Chondrocyte (in vitro differentiated cells): ENCODE data around the gene PLEKHG4B. TPM values are rescaled to one million over a fixed set of nuclear protein-coding genes. Genes with fewer than 3 reads are reported as not detected.

Experiments
- DNase-seq: peaks from one replicate; pipeline ENCODE4 v3.0.0; 2021; ENCODE audit warnings: mixed read lengths, low spot score
- H3K27ac Mint-ChIP-seq: one replicate; pipeline ENCODE4 v1.8.0; 2021; ENCODE audit warnings: mild to moderate bottlenecking, moderate library complexity, mixed read lengths; ENCODE audit not compliant: unreplicated experiment
- H3K27me3 Mint-ChIP-seq: 2 replicates; pipeline ENCODE4 v1.8.0; 2021; ENCODE audit warnings: low read depth, mixed read lengths
- H3K36me3 Mint-ChIP-seq: 2 replicates; pipeline ENCODE4 v1.8.0; 2021; ENCODE audit warnings: low read depth, mixed read lengths
- H3K4me1 Mint-ChIP-seq: 2 replicates; pipeline ENCODE4 v1.8.0; 2021; ENCODE audit warnings: low read depth, mild to moderate bottlenecking, mixed read lengths
- H3K4me3 Mint-ChIP-seq: one replicate; pipeline ENCODE4 v1.8.0; 2021; ENCODE audit warnings: mild to moderate bottlenecking, moderate library complexity, mixed read lengths; ENCODE audit not compliant: unreplicated experiment
- H3K9me3 Mint-ChIP-seq: 2 replicates; pipeline ENCODE4 v1.8.0; 2021; ENCODE audit warnings: low read depth, mixed read lengths
- total RNA-seq: library from RNA; stranded (reverse); gene quantifications from 3 replicates; pipeline ENCODE4 v1.2.1, GENCODE V29; 2021
- TF ChIP-seq, protein P1 (sequence below): fragments of 200-600 bp; sonication (generic); IDR thresholded peaks from 2 replicates; pipeline ENCODE4 v1.5.0; 2021; ENCODE audit warnings: antibody characterized with exemption, mild to moderate bottlenecking, moderate library complexity

The PLEKHG4B gene
- total RNA-seq, 1 donor from 2014 or later = 2.0 TPM

- TF ChIP-seq, protein P1, sequence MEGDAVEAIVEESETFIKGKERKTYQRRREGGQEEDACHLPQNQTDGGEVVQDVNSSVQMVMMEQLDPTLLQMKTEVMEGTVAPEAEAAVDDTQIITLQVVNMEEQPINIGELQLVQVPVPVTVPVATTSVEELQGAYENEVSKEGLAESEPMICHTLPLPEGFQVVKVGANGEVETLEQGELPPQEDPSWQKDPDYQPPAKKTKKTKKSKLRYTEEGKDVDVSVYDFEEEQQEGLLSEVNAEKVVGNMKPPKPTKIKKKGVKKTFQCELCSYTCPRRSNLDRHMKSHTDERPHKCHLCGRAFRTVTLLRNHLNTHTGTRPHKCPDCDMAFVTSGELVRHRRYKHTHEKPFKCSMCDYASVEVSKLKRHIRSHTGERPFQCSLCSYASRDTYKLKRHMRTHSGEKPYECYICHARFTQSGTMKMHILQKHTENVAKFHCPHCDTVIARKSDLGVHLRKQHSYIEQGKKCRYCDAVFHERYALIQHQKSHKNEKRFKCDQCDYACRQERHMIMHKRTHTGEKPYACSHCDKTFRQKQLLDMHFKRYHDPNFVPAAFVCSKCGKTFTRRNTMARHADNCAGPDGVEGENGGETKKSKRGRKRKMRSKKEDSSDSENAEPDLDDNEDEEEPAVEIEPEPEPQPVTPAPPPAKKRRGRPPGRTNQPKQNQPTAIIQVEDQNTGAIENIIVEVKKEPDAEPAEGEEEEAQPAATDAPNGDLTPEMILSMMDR = no peak
- Mint-ChIP-seq H3K27ac (no peak overlapping the region), H3K4me1 (peaks cover 4% of the 10 kb centered on the region), H3K9me3 (no peaks in the 10 kb centered on the region), H3K36me3 (peaks cover 1% of the 10 kb centered on the region), H3K4me3 (no peak overlapping the region), H3K27me3 (peaks cover 44% of the 10 kb centered on the region)
- DNase-seq = peak; percentile 92
These were observed 41.1 kb upstream of the PLEKHG4B start for GRCh38 chr5:50724-51499.

DNA sequence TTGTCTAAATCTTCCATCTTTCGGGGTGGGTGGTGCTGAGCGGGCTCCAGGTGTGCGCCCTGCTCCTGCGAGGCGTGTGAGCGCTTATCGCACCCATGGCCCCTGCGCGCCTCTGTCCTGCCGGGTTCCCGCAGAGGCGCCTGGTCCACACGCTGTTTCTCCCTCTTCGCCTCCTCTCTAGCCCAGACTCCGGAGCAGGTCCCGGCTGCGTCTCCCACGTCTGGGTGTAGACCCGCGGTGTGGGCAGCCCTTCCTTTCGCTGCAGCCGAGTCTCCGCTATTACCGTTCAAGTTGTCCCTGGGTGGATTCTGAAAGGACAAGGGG, 40.5 kb upstream of the PLEKHG4B start:
- Mint-ChIP-seq H3K36me3 (peaks cover 1% of the 10 kb centered on the region), H3K27me3 (peaks cover 46% of the 10 kb centered on the region), H3K4me3 (no peak overlapping the region), H3K4me1 (peaks cover 4% of the 10 kb centered on the region), H3K27ac (no peak overlapping the region), H3K9me3 (no peaks in the 10 kb centered on the region)
- TF ChIP-seq, protein P1 = no peak
- no peak for DNase-seq

DNA sequence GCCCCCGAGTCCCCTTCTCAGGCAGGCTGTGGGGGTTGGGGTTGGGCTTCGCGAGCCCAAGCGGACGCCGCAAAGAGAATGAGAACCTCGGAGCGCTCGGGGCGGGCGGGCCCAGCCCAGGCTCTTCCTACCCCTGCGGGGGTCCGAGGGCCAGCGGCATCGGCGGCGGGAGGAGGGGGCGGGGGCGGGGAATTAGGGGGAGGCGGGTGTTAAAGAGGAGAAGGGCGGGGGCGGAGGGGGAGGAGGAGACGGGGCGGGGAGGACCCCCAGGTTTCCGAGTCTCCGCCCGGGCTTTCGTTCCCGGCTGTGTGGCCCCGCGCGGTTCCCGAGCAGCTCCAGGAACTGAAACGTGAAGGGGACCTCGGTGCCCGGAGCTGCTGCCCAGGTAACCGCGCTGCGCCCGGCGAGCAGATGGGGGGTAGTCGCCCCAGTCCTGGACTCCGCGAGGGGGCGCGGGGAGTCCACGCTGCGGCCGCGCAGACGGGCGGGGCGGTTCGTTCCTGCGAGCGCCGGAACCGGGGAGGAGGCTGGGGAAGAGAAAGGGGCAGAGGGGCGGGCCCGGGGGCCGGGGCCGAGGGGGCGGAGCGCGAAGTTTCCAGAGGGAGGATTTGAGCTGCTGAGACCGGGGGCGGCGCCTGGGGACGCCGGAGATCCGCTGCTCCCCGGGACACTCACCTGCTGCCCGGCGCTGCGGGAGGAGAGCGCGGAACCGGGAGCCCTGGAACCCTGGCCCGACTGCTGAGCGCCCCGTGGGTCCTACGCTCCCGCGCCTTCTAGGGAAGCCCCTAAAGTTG, 38.4 kb upstream of the PLEKHG4B start:
- no peak overlapping the region for H3K27ac Mint-ChIP-seq
- peaks cover 2% of the 10 kb centered on the region for H3K9me3 Mint-ChIP-seq
- H3K36me3 Mint-ChIP-seq = peaks cover 1% of the 10 kb centered on the region
- no peak for DNase-seq
- H3K4me3 Mint-ChIP-seq = peak overlapping the region; percentile 44
- TF ChIP-seq, protein P1 = peak; percentile 59
- peaks cover 46% of the 10 kb centered on the region for H3K27me3 Mint-ChIP-seq
- H3K4me1 Mint-ChIP-seq = peaks cover 4% of the 10 kb centered on the region

DNA sequence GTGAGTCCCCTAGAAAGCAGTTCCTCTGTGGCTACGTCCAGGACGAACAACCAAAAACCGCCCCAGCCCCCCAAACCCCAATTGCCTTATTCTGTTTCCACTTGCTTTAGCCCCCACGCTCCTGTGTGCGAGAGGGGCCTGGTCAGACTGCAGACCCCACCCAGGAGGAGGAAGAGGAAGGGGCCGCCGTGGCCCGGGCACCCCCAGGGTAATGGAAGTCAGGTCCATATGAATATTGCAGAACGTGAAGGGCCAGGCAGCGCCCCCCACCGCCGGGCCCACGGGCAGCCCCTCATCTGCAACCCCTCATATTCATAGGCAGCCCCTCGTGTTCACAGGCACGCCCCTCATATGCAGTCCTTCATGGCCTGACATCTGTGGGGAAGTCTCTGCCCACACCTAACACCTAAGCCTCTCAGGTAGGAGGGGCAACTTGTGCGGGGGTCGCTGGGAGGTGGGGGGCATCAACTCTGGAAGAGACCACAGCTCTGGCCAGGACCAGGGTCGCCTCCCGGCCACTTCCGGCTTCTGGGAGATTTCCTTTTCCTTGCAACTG, 37.7 kb upstream of the PLEKHG4B start:
- peaks cover 1% of the 10 kb centered on the region for H3K36me3 Mint-ChIP-seq
- TF ChIP-seq, protein P1 = no peak
- peak overlapping the region; percentile 31 for H3K4me3 Mint-ChIP-seq
- DNase-seq = no peak
- peaks cover 4% of the 10 kb centered on the region for H3K4me1 Mint-ChIP-seq
- peaks cover 2% of the 10 kb centered on the region for H3K9me3 Mint-ChIP-seq
- peaks cover 48% of the 10 kb centered on the region for H3K27me3 Mint-ChIP-seq
- H3K27ac Mint-ChIP-seq = no peak overlapping the region

- no peak overlapping the region for H3K4me3 Mint-ChIP-seq
These were observed 36.9 kb upstream of the PLEKHG4B start for GRCh38 chr5:54876-55569.

More at GRCh38 chr5:54876-55569, 36.9 kb upstream of the PLEKHG4B start:
- Mint-ChIP-seq H3K27ac (no peak overlapping the region), H3K4me1 (peaks cover 4% of the 10 kb centered on the region), H3K36me3 (peaks cover 1% of the 10 kb centered on the region), H3K27me3 (peaks cover 52% of the 10 kb centered on the region), H3K9me3 (peaks cover 2% of the 10 kb centered on the region)
- TF ChIP-seq, protein P1 = no peak
- DNase-seq = no peak
